ENCODE data around the gene SORCS1.

Gene SORCS1

GRCh38 chr10:107163881-107164861, at the start of gene SORCS1:
SORCS1 (minus strand) TSS chr10:107164706.
- no peak for DNase-seq

- DNase-seq: no peak
Observed at GRCh38 chr10:107214261-107214660, 49.8 kb upstream of the SORCS1 start.

- no peak for DNase-seq
Observed at GRCh38 chr10:107213861-107214260, 49.4 kb upstream of the SORCS1 start.

- no peak for DNase-seq
Observed at GRCh38 chr10:107206833-107207232, 42.3 kb upstream of the SORCS1 start.

GRCh38 chr10:107169516-107169915, 5.0 kb upstream of the SORCS1 start:
- DNase-seq: no peak

GRCh38 chr10:107168738-107169137, 4.2 kb upstream of the SORCS1 start:
- DNase-seq: no peak

- DNase-seq: no peak
Observed at GRCh38 chr10:107166403-107166802, 1.9 kb upstream of the SORCS1 start.

GRCh38 chr10:107164992-107165391, 486 bp upstream of the SORCS1 start:
- DNase-seq: no peak

- DNase-seq: no peak
Observed at GRCh38 chr10:107163076-107163855, 1.2 kb downstream of the SORCS1 start.

- DNase-seq: no peak
Observed at GRCh38 chr10:107160866-107161265, 3.6 kb downstream of the SORCS1 start.

- DNase-seq: no peak
Observed at GRCh38 chr10:107159871-107160270, 4.6 kb downstream of the SORCS1 start.

- no peak for DNase-seq
Observed at GRCh38 chr10:107157071-107157470, 7.4 kb downstream of the SORCS1 start.

- no peak for DNase-seq
Observed at GRCh38 chr10:107152087-107152486, 12.4 kb downstream of the SORCS1 start.

GRCh38 chr10:107148906-107149305, 15.6 kb downstream of the SORCS1 start:
- DNase-seq: no peak

- DNase-seq: no peak
Observed at GRCh38 chr10:107144490-107144889, 20.0 kb downstream of the SORCS1 start.

- DNase-seq: no peak
Observed at GRCh38 chr10:107141524-107142061, 22.9 kb downstream of the SORCS1 start.

GRCh38 chr10:107139237-107139636, 25.3 kb downstream of the SORCS1 start:
- no peak for DNase-seq

GRCh38 chr10:107133656-107134055, 30.9 kb downstream of the SORCS1 start:
- no peak for DNase-seq

GRCh38 chr10:107129000-107129399, 35.5 kb downstream of the SORCS1 start:
- DNase-seq: no peak

- DNase-seq: no peak
Observed at GRCh38 chr10:107126512-107127065, 37.9 kb downstream of the SORCS1 start.

GRCh38 chr10:107122703-107123102, 41.8 kb downstream of the SORCS1 start:
- no peak for DNase-seq

GRCh38 chr10:107118866-107119265, 45.6 kb downstream of the SORCS1 start:
- no peak for DNase-seq

GRCh38 chr10:107104026-107104652, 60.4 kb downstream of the SORCS1 start:
- no peak for DNase-seq
